Umbilical cord (tissue), 2 donors: ENCODE results near the gene TMEM167B. TPM values are rescaled to one million over a fixed set of nuclear protein-coding genes. Genes with fewer than 3 reads are reported as not detected.
A peak's percentile ranks its signal among the peaks of the same experiment; 100 is the strongest.
"Not testable (repeated sequence)": the region's sequence is repeated elsewhere in the genome, so short reads cannot be mapped to it uniquely, and the experiment has no call there.

Experiments
- DNase-seq: peaks from one replicate; pipeline ENCODE4 v3.0.0-alpha.2; 2015; ENCODE audit warnings: low spot score
- total RNA-seq: library from RNA; depleted of rRNA; stranded (reverse); fragments of >200 nt; gene quantifications from one replicate; pipeline ENCODE4 v1.2.3, GENCODE V29; 2014; ENCODE audit warnings: low replicate concordance; ENCODE audit not compliant: insufficient read depth

Gene TMEM167B
- total RNA-seq, 1 donor from 2014 or later, result 48.9 TPM

DNA sequence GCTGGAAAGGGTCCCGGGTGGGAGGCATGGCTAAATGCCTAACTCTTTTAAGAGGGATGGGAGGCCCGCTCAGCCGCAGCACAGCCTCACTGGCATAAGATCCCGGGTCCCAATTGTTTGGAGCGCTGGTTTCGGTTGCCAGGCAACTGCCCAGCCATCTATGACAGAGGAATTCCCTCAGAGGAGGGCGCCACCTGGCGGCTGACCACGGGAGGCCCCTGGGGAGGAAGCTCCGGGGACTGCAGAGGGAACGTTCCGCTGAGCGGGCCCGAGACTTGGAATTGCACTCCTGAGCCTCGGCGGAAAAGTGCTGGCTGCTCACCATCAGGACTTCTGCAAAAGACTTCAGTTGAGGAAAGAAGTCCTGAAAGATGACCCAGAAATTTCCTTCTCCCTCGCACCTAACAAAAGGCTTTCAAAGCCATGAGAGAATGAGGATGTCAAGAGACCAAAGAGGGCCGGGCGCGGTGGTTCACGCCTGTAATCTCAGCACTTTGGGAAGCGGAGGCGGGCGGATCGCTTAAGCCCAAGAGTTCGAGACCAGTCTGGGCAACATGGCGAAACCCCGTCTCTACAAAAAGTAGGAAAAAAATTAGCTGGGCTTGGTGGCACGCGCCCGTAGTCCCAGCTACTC is 22.2 kb downstream of the TMEM167B start:
- DNase-seq, result peak; percentile 90

DNA sequence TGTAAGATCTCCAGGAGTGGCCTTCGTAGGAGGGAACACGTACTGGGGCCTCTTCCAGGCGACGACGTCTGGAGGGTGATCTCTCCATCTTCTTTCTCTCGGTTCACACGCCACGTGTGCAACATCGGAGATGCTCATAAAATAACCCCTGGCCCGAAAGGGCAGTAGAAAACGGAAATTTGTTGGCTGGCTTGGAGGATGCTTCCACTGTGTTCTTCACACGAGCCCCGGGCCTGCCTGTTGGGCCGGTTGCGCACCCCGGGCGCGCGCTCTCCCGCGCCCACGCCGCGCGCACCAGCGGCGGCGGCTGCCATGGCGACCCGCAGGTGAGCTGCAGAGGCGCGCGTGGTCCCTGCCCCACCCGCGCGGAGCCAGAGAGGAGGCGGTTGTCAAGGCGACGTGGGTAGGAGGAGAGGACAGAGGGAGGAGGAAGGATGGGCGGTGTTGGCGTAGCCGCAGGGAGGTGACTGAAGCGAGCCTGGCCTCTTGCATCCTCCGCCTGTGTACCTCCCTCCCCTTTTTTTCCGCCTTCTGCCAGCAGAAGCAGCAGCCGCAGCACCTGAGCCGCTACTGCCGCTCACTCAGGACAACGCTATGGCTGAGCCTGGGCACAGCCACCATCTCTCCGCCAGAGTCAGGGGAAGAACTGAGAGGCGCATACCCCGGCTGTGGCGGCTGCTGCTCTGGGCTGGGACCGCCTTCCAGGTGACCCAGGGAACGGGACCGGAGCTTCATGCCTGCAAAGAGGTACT is 23.2 kb downstream of the TMEM167B start, which contains the start of gene ELAPOR1:
Gene ELAPOR1, plus strand, starts transcription at position 526 of the 752 bp plus-strand sequence. Its CDS starts 69 bp downstream, at position 595.
- DNase-seq, result peak; percentile 72

DNA sequence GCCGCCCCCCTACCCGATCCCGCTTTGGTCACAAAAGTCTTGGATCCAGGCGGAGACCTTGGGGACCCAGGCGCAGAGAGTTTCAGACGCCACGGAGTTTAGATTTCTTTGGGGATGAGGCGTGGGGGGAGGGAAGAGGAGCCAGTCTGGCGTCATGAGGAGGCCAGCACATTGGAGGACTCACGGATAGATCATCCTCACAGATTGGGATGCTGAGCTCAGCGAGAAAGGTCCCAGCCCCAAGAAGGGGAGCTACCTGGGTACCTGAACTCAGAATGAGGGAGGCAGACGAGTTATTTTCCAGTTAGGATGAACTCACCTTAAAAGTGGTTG is 23.7 kb downstream of the TMEM167B start:
- no peak for DNase-seq

DNA sequence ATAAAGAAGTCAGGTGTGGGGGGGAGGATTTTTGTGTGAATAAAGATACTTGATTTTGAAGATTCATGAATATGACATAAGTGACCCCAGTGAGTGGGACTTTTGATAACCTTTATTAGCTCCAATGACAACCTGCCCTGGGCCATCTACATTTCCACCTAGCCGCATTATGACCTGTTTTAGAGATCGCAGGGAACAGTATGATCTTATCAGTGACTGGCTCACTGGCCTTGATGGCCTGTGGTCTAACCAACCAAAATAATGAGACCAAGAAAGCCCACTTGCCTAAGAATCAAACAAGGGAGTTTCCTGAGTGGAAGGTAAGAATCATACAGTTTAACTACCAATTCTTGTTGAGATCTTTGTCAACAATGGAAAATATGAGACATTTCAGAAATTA is 25.1 kb downstream of the TMEM167B start:
- no peak for DNase-seq

DNA sequence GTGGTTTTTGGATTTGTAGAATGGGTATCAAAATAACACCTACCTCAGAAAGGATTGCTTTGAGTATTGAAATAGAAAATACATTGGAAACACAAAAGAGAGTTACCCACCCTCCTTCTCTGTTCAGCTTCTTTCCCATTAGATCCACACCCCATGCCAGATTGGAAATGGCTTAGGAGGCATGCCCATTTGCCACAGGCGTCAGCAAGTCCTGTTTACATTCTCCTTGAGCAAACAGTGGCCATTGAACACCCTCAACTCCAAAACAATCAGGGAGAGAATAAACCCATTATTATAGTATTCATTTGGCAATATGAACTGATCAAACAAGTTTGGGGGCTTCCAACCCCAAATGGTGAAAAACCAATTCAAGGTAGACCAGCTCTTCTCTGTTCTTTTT is 25.7 kb downstream of the TMEM167B start:
- DNase-seq, result no peak

DNA sequence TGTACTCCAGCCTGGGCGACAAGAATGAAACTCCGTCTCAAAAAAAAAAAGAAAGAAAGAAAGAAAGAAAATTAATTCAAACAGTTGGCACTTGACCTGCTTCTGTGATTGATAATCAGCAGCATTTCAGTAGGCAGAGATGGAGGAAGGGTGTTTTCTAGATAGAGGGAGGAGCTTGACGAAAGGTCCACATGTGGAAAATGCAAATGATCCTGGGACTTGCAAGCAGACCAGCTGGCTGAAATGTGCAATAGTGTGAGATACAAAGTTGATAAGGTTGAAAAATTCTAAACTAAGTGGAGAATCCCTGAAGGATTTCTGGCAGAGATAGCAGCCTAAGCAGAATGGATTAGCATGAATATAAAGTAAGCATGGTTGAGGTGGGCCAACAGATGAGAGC is 27.5 kb downstream of the TMEM167B start:
- DNase-seq, result no peak

DNA sequence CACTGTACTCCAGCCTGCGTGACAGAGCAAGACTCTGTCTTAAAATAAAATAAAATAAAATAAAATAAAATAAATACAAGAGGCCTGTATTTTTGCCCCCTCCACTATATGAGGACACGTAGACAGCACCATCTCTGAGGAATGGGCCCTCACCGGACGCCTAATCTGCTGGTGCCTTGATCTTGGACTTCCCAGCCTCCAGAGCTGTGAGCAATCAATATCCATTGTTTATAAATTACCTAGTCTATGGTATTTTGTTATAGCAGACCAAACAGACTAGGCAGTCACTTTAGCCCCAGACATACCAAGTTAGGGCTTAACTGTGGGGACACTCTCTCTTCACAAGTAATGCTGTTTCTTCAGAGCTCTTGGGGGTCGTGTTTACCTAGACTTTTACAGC is 29.8 kb downstream of the TMEM167B start:
- no peak for DNase-seq

DNA sequence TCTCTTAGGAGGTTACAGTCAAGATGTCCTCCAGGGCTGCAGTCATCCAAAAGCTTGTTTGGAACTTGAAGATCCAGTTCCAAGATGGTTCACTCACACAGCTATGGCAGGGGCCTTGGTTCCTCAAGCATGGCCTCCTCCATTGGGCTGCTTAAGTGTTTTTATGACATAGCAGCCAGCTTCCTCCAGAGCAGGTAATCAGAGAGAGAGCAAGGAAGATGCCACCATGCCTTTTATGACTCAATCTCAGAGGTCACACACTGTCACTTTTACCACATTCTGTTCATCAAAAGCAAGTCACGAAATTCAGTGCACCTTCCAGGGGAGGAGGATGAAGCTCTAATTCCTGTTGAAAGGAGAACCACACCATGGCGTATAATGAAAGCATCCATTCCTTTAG is 40.5 kb downstream of the TMEM167B start:
- no peak for DNase-seq

DNA sequence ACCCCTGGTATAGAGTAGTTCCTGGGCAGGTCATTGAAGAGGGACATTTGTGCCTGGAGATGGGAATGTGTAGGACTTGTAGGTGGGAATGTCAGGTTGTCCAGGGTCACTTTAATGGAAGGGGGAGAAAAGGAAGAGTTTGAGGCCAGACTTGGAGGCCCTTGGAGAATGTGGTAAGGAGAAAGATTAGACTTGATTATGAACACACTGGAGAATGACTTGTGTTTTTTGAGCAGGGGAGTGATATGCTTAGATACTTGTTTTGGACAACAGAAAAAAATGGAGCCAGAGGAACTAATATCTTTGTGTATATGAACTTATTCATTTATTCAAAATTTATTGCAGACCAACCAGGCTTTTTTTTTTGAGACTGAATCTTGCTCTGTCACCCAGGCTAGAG is 41.2 kb downstream of the TMEM167B start:
- no peak for DNase-seq

DNA sequence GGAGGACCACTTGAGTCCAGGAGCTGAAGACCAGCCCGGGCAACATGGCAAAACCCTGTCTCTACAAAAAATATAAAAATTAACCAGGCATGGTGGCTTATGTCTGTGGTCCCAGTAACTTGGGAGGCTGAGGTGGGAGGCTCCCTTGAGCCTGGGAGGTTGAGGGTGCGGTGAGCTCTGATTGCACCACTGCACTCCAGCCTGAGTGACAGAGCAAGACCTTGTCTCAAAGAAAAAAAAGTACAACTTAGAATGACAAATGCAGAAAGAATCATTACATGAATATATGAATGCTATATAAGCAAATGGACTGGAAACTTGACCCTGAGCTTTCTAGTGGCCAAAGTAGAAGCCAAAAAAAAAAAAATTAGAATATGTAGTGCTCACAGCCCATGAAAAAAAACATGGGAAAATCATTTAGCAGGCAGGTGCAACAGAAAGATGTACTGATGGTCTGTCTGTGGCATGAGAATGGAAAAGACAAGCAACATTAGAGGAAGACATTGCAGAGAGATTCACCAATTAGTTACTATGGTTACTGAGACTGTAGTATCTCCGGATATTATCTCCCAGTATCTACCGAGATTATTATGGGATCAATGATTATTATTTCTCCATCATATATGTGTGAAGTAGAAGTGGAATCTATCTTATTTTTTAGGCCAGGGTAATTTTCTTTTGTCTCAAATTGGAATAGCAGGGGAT is 42.6 kb downstream of the TMEM167B start:
- no peak for DNase-seq

DNA sequence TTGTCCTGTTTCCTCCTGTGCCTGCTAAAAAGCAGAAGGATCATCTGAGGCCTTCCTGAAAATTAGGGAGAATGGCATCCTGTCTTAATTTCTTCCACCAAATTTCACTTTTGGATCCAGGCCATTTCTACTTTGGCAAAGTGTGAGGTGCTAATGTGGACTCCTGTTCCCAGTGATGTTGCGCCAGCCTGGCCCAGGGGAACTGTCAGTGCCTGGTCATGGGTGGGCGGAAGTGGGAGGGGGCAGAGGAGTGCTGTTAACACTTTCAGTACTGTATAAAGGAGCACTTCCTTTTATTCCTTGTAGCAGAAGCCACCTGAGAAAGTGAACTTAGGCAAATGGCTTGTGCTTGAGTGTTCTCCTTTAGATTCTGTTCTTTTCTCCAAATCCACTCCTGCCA is 43.3 kb downstream of the TMEM167B start:
- no peak for DNase-seq

DNA sequence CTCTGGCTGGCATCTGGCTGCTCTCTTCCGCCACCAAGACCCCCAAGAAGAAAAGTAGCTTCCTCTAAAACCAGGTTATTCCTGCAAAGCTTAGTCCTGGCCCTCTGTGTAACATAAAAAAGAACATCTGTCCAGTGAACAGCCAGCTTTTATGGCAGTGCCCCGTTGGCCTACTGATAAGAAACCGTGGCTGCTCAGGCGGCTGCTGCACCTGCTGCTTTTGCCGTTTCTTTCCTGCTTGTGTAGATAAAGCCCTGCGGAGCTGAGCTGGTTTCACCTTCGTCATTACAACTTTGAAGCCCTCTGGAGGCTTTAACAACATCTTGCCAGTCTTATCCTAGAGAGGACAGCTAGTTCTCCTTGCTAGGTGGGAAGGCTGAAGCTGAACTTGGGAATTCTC is 43.9 kb downstream of the TMEM167B start:
- no peak for DNase-seq

DNA sequence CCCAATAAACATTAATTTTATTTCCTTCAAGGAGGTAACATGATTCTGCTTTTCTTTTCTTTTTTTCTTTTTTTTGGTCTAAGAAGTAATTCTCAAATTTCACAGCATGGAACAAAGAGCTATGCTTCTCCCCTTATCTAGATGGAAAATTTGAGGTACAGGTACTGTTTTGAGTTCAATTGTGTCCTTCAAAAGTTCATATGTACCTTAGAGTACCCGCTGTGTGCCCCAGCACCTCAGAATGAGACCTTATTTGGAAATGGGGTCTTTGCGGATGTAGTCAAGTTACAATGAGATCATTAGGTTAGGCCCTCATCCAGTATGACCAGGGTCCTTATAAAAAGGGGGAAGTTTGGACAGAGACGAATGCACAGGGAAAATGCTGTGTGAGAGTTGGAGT is 45.4 kb downstream of the TMEM167B start:
- DNase-seq, result no peak

DNA sequence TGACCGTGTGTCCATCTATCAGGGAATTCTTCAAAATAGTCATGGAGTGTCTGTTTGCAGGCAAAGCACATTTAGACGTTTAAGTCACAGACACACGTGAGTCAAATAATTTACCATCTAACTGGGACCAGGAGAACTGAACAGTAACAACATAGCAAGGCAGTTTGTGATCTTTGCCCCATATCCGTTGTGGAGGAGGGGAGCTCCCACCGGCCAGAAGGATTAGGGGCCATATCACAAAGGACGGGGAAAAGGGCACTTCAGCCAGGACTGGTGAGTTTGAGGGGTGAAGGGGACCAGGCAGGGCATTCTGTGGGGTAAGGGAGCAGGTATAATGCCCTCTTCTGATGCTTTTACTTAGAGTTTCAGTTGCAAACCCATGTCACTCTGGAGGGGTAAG is 46.2 kb downstream of the TMEM167B start:
- DNase-seq, result no peak

DNA sequence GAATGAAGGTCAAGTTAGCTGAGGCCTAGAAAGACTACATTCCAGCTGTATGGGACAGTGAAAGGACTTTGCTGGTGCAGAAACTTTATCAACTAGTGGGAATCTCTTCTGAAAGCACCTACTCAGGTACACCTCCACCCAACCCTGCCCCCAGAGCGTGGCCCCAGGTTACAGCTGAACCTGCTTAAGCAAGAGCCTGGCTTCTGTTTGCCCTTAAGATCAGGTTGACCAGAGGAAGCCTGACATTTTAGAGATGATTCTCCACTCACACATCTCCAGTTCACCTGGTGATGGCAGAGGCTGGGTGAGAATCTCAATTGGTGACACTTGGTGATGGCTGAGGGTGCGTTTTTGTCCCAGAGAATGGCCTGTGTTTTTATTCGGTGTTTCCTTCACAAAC is 47.4 kb downstream of the TMEM167B start:
- DNase-seq, result no peak

DNA sequence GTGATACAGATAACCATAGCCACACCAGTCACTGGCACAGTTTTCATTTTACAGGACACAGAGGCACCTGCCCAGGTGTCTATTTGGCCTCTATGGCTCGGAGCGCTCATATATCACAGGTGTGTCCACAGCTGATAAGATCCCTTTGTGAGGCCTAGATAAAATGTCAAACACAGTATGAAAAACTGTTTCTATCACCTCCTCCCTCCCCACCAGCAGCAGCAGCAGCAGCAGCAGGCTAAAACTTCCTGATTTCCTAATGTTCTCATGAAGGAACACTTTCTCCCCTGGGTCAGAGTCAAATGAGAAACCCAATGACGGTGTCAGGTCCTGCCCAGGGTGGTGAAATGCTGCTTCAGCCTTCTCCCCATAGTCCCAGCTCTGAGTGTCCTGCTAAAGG is 47.8 kb downstream of the TMEM167B start:
- DNase-seq, result no peak

DNA sequence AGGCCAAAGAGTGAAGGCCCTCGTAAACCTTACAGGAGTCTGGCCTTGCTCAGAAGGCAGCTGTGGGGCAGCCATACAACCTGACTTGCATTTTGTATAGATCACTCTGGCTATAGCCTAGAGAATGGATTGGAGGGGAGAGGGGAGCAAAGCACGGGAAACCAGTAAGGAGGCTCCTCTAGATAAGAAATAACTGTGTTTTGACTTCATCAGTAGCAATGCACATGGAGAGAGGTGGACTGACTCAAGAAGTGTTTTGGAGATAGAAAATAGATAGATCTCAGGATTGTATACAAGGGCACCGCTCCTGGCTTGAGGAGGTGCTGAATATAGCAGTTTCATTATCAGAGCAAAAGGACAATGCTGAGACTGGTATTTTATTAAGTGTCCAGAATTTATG is 49.8 kb downstream of the TMEM167B start:
- DNase-seq, result no peak

DNA sequence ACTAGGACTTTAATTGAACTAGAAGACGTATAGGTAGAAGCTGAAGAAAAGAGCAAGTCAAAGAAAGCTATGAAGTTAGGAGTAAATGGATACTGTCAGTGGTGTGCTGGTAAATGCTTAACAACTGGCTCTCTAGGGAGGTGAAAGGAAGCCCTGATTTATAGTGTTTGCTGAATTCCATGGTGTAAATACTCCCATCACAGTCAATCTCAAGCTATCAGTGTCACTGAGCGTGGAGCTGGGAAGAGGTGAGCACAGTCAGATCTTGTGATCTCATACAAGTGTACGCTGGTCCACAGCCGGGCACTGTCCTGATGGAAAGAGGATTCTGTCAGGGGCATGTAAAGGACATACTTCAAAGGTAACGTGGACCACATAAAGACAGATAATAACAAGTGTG is 51.7 kb downstream of the TMEM167B start:
- no peak for DNase-seq

DNA sequence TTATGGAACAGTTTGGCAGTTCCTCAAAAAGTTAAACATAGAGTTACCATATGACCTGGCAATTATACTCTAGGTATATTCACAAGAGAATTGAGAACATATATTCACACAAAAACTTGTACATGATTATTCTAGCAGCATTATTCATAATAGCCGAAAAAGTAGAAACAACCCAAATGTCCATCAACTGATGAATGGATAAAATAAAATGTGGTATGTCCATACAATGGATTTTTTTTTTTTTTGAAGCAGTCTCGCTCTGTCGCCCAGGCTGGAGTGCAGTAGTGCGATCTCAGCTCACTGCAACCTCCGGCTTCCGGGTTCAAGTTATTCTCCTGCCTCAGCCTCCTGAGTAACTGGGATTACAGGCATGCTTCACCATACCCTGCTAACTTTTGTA is 52.2 kb downstream of the TMEM167B start:
- not testable (repeated sequence) for DNase-seq
